GM19193 (cell line): ENCODE results near the gene ANKRD13B.

Experiments
- POLR2A ChIP-seq: IDR thresholded peaks from 4 replicates; pipeline ENCODE4 v1.6.1; 2011; ENCODE audit not compliant: insufficient read depth, insufficient read length; ENCODE audit errors: extremely low read depth

ANKRD13B gene

GRCh38 chr17:29586676-29587469 is 6.1 kb upstream of the ANKRD13B start:
- TF ChIP-seq POLR2A, result no peak

GRCh38 chr17:29587591-29587990 is 5.3 kb upstream of the ANKRD13B start:
- TF ChIP-seq POLR2A, result no peak

GRCh38 chr17:29588017-29588561 is 4.8 kb upstream of the ANKRD13B start:
- TF ChIP-seq POLR2A, result no peak

GRCh38 chr17:29588562-29589411 is 4.1 kb upstream of the ANKRD13B start:
- TF ChIP-seq POLR2A, result peak; percentile 13

GRCh38 chr17:29589524-29590410 is 3.2 kb upstream of the ANKRD13B start, which contains the start of gene GIT1:
TSS of gene GIT1 (minus strand) at chr17:29589648. CDS start at chr17:29589378, 270 bp downstream.
- peak; percentile 20 for TF ChIP-seq POLR2A

- TF ChIP-seq POLR2A, result no peak
These were observed 2.4 kb upstream of the ANKRD13B start for GRCh38 chr17:29590411-29591145.

GRCh38 chr17:29591146-29591736 is 1.7 kb upstream of the ANKRD13B start:
- no peak for TF ChIP-seq POLR2A

GRCh38 chr17:29591737-29592608 is 959 bp upstream of the ANKRD13B start:
- no peak for TF ChIP-seq POLR2A

GRCh38 chr17:29593591-29594518 is 923 bp downstream of the ANKRD13B start:
- no peak for TF ChIP-seq POLR2A

- TF ChIP-seq POLR2A, result no peak
These were observed 1.7 kb downstream of the ANKRD13B start for GRCh38 chr17:29594519-29595090.
